HEK293T (cell line): ENCODE results near the gene HEYL.

Experiments
- ARNT ChIP-seq: fragments of 450-650 bp; IDR thresholded peaks from 2 replicates; pipeline ENCODE4 v1.6.1; 2017; ENCODE audit warnings: mild to moderate bottlenecking
- BHLHE40 ChIP-seq: fragments of 450-650 bp; IDR thresholded peaks from 2 replicates; pipeline ENCODE4 v1.6.1; 2016; ENCODE audit warnings: mild to moderate bottlenecking, moderate library complexity, borderline replicate concordance
- CTBP1 ChIP-seq: fragments of 450-650 bp; IDR thresholded peaks from 2 replicates; pipeline ENCODE4 v1.6.1; 2016; ENCODE audit warnings: borderline replicate concordance
- ELF4 ChIP-seq: fragments of 450-650 bp; IDR thresholded peaks from 2 replicates; pipeline ENCODE4 v1.6.1; 2017; ENCODE audit warnings: antibody characterized with exemption
- FOXA1 ChIP-seq: fragments of 450-650 bp; IDR thresholded peaks from 2 replicates; pipeline ENCODE4 v1.6.1; 2016; ENCODE audit warnings: mild to moderate bottlenecking
- FOXK2 ChIP-seq: fragments of 450-650 bp; IDR thresholded peaks from 2 replicates; pipeline ENCODE4 v1.6.1; 2016; ENCODE audit warnings: mild to moderate bottlenecking
- FOXM1 ChIP-seq: fragments of 450-650 bp; IDR thresholded peaks from 2 replicates; pipeline ENCODE4 v1.6.1; 2017; ENCODE audit warnings: mild to moderate bottlenecking, borderline replicate concordance
- HDGF ChIP-seq: fragments of 450-650 bp; IDR thresholded peaks from 2 replicates; pipeline ENCODE4 v1.6.1; 2017; ENCODE audit warnings: antibody characterized with exemption, borderline replicate concordance
- L3MBTL2 ChIP-seq: fragments of 450-650 bp; conservative IDR thresholded peaks from 2 replicates; pipeline ENCODE4 v1.6.1; 2016; ENCODE audit warnings: mild to moderate bottlenecking
- LEF1 ChIP-seq: fragments of 450-650 bp; IDR thresholded peaks from 2 replicates; pipeline ENCODE4 v1.6.1; 2017; ENCODE audit warnings: mild to moderate bottlenecking, borderline replicate concordance
- SP1 ChIP-seq: fragments of 450-650 bp; IDR thresholded peaks from 2 replicates; pipeline ENCODE4 v1.6.1; 2017
- SUZ12 ChIP-seq: fragments of 450-650 bp; IDR thresholded peaks from 2 replicates; pipeline ENCODE4 v1.6.1; 2016; ENCODE audit warnings: mild to moderate bottlenecking
- TARDBP ChIP-seq: fragments of 450-650 bp; IDR thresholded peaks from 2 replicates; pipeline ENCODE4 v1.6.1; 2016
- ZNF384 ChIP-seq: fragments of 450-650 bp; IDR thresholded peaks from 2 replicates; pipeline ENCODE4 v1.6.1; 2016

GRCh38 chr1:39575191-39576015, 64.0 kb downstream of the HEYL start:
- TF ChIP-seq HDGF, result no peak
- no peak for TF ChIP-seq FOXA1
- no peak for TF ChIP-seq TARDBP
- no peak for TF ChIP-seq SUZ12
- TF ChIP-seq L3MBTL2, result no peak
- no peak for TF ChIP-seq BHLHE40
- TF ChIP-seq SP1, result no peak
- no peak for TF ChIP-seq LEF1
- TF ChIP-seq ZNF384, result no peak
- no peak for TF ChIP-seq ELF4
- no peak for TF ChIP-seq FOXK2
- no peak for TF ChIP-seq FOXM1
- TF ChIP-seq CTBP1, result no peak
- TF ChIP-seq ARNT, result no peak
